ENCODE data around the gene ZNF229. TPM values are rescaled to one million over a fixed set of nuclear protein-coding genes. Genes with fewer than 3 reads are reported as not detected.

ZNF229 gene
- total RNA-seq, 1 experiment from 2014 or later, result 2.9 TPM

Other genes starting within 250 kb of the ZNF229 start
- 22.6 and 29.0 TPM in 2 replicates for gene ZNF227, start 235.9 kb downstream of the ZNF229 start, total RNA-seq (2022)
- gene ZNF233, start 188.6 kb downstream of the ZNF229 start, total RNA-seq (2022), result 0.10 TPM in 1 of 2 replicates, not detected in the other
- 2.7 and 3.7 TPM in 2 replicates for gene ZNF235, start 143.4 kb downstream of the ZNF229 start, total RNA-seq (2022)
- 5.4 and 5.7 TPM in 2 replicates for gene ZNF112, start 91.8 kb downstream of the ZNF229 start, total RNA-seq (2022)
- 3.1 and 4.0 TPM in 2 replicates for gene ZNF285, start 46.9 kb downstream of the ZNF229 start, total RNA-seq (2022)
- gene ZNF180, start 52.0 kb upstream of the ZNF229 start, total RNA-seq (2022), result 3.2 and 4.4 TPM in 2 replicates
- gene CEACAM20, start 81.2 kb upstream of the ZNF229 start, total RNA-seq (2022), result not detected in 2 replicates
- gene IGSF23, start 165.1 kb upstream of the ZNF229 start, total RNA-seq (2022), result not detected in 2 replicates
- gene PVR, start 195.4 kb upstream of the ZNF229 start, total RNA-seq (2022), result 140 and 141 TPM in 2 replicates
- gene CEACAM19, start 223.0 kb upstream of the ZNF229 start, total RNA-seq (2022), result 13.2 and 25.6 TPM in 2 replicates